WTC11 (cell line): ENCODE measurements around the gene NSF. TPM values are rescaled to one million over a fixed set of nuclear protein-coding genes. Genes with fewer than 3 reads are reported as not detected.
"Not testable (repeated sequence)": the region's sequence is repeated elsewhere in the genome, so short reads cannot be mapped to it uniquely, and the experiment has no call there.

Experiments
- ATAC-seq: fragments of 200-7000 bp; cut with Tn5 transposase; 2 replicates; pipeline ENCODE4 v1.10.0; 2021; ENCODE audit warnings: mild to moderate bottlenecking, moderate library complexity
- CTCF ChIA-PET: fragments of 300-600 bp; sonication (Branson Sonifier 250); formaldehyde crosslinking; loops from one replicate; lab custom pipeline; 2021; ENCODE audit warnings: antibody characterized with exemption; lab: Charles Lee
- POLR2A ChIA-PET: fragments of 350-600 bp; sonication (Branson Sonifier 250); formaldehyde crosslinking; loops from one replicate; lab custom pipeline; 2021; ENCODE audit warnings: antibody characterized with exemption; lab: Charles Lee
- DNase-seq: peaks from one replicate; pipeline ENCODE4 v3.0.0; 2021; ENCODE audit warnings: low spot score
- H3K27ac Mint-ChIP-seq: 2 replicates; pipeline ENCODE4 v1.8.0; 2021; ENCODE audit warnings: mixed read lengths
- H3K27me3 Mint-ChIP-seq: 2 replicates; pipeline ENCODE4 v1.8.0; 2021; ENCODE audit warnings: low read depth, mild to moderate bottlenecking, moderate library complexity, mixed read lengths
- H3K36me3 Mint-ChIP-seq: 2 replicates; pipeline ENCODE4 v1.8.0; 2021; ENCODE audit warnings: mixed read lengths
- H3K4me1 Mint-ChIP-seq: 2 replicates; pipeline ENCODE4 v1.8.0; 2022; ENCODE audit warnings: mixed read lengths
- H3K4me3 Mint-ChIP-seq: 2 replicates; pipeline ENCODE4 v1.8.0; 2021; ENCODE audit warnings: mild to moderate bottlenecking, moderate library complexity, mixed read lengths
- H3K9me3 Mint-ChIP-seq: 2 replicates; pipeline ENCODE4 v1.8.0; 2021; ENCODE audit warnings: mixed read lengths
- total RNA-seq: library from RNA; stranded (reverse); gene quantifications from 3 replicates; pipeline ENCODE4 v1.2.3, GENCODE V29; 2021

The NSF gene
- total RNA-seq, 1 experiment from 2014 or later, result 23.0 TPM

- H3K4me1 Mint-ChIP-seq, H3K27ac Mint-ChIP-seq, H3K27me3 Mint-ChIP-seq, DNase-seq, H3K4me3 Mint-ChIP-seq, CTCF ChIA-PET, ATAC-seq, H3K9me3 Mint-ChIP-seq, POLR2A ChIA-PET, H3K36me3 Mint-ChIP-seq: not testable (repeated sequence)
These were observed 8.0 kb downstream of the NSF start for GRCh38 chr17:46598344-46598931.

DNA sequence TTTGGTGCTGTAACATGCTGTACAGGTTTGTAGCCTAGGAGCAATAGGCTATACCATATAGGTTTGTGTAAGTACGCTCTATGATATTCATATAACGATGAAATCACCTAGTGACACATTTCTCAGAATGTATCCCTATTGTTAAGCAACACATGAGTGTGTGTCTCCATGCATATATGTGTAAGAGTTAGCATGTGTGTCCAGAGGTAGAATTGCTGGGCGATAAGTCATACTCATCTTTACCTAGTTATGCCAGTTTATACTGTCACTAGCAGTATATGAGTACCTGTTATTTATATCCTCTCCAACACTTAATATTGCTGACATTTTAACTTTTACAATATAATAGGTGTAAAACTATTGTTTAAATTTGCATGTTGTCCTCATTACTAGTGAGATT is 10.3 kb downstream of the NSF start:
- DNase-seq, H3K27ac Mint-ChIP-seq, POLR2A ChIA-PET, ATAC-seq, H3K4me1 Mint-ChIP-seq, H3K9me3 Mint-ChIP-seq, H3K27me3 Mint-ChIP-seq, H3K36me3 Mint-ChIP-seq, CTCF ChIA-PET, H3K4me3 Mint-ChIP-seq: not testable (repeated sequence)

- H3K27me3 Mint-ChIP-seq, POLR2A ChIA-PET, ATAC-seq, H3K9me3 Mint-ChIP-seq, H3K36me3 Mint-ChIP-seq, H3K4me3 Mint-ChIP-seq, CTCF ChIA-PET, H3K27ac Mint-ChIP-seq, DNase-seq, H3K4me1 Mint-ChIP-seq: not testable (repeated sequence)
These were observed 12.7 kb downstream of the NSF start for GRCh38 chr17:46603125-46603524.

DNA sequence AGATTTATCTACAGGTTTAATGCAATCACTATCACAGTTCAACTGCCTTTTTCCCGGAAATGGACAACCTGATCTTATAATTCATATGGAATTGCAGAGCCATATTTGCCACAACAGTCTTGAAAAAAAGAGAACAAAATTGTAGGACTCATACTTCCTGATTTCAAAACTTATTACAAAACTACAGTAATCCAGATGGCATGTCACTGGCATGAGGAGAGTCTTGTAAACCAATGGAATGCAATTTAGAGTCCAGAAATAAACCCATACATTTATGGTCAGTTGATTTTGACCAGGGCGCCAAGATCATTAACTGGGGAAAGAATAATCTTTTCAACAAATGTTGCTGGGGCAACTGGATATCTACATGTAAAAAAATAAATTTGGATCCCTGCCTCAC is 20.8 kb downstream of the NSF start:
- DNase-seq, ATAC-seq, POLR2A ChIA-PET, CTCF ChIA-PET, H3K27me3 Mint-ChIP-seq, H3K9me3 Mint-ChIP-seq, H3K4me3 Mint-ChIP-seq, H3K27ac Mint-ChIP-seq, H3K4me1 Mint-ChIP-seq, H3K36me3 Mint-ChIP-seq: not testable (repeated sequence)

DNA sequence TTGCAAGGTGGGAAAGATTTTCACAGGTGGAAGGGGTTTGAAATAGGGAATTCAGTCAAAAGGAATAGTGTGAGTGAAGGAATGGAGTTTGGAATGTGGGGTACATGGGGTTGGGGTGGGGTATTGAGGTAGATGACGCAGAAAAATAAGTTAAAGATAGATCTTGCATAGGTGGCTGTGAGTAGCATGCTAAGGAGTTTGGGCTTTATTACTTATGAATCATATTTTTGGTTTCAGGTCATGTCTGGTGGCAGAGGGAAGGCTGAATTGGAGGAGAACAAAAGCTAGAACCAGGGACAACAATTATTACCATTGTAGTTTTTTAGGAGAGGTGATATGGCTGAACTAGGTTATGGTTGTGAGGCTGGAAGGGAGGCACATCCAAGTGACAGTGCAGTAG is 23.4 kb downstream of the NSF start:
- POLR2A ChIA-PET, H3K4me1 Mint-ChIP-seq, H3K9me3 Mint-ChIP-seq, H3K27ac Mint-ChIP-seq, DNase-seq, CTCF ChIA-PET, H3K4me3 Mint-ChIP-seq, H3K27me3 Mint-ChIP-seq, ATAC-seq, H3K36me3 Mint-ChIP-seq: not testable (repeated sequence)

- POLR2A ChIA-PET, H3K9me3 Mint-ChIP-seq, H3K27me3 Mint-ChIP-seq, H3K4me1 Mint-ChIP-seq, H3K36me3 Mint-ChIP-seq, DNase-seq, H3K27ac Mint-ChIP-seq, H3K4me3 Mint-ChIP-seq, CTCF ChIA-PET, ATAC-seq: not testable (repeated sequence)
These were observed 26.7 kb downstream of the NSF start for GRCh38 chr17:46617121-46617520.

DNA sequence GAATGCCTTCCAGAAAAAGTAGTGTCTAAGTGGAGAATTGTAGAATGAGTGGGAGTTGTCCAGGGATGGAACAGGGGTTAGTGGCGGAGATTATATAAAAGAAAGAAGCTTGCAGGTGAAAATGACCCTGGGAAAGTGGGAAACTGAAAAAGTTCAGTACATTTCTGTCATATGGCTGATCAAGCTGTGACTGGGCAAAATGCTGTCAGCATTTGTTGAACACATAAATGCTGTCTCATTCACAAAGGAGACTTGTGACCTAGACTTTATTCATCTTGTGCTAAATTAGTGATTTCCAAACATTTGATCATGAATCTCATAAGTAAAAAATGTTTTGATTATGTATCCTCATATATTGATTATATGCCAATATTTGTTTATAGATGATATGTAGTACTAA is 28.5 kb downstream of the NSF start:
- H3K36me3 Mint-ChIP-seq, DNase-seq, CTCF ChIA-PET, H3K27me3 Mint-ChIP-seq, H3K4me3 Mint-ChIP-seq, ATAC-seq, H3K27ac Mint-ChIP-seq, H3K9me3 Mint-ChIP-seq, H3K4me1 Mint-ChIP-seq, POLR2A ChIA-PET: not testable (repeated sequence)

- POLR2A ChIA-PET, CTCF ChIA-PET: not testable (repeated sequence)
These were observed 33.3 kb downstream of the NSF start for GRCh38 chr17:46623790-46624189.

DNA sequence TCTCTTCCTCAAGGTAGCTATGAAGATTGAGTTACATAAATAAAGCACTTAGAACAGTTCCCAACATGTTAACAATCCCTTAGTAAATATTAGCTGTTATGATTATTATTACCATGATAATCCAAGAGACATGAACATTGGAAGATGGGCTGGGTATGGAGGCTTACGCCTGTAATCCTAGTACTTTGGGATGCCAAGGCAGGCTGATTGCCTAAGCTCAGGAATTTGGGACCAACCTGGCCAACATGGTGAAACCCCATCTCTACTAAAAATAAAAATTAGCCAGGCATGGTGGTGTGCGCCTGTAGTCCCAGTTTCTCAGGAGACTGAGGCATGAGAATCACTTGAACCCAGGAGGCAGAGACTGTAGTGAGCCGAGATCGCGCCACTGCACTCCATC is 34.3 kb downstream of the NSF start:
- H3K9me3 Mint-ChIP-seq, H3K27me3 Mint-ChIP-seq, H3K36me3 Mint-ChIP-seq, POLR2A ChIA-PET, DNase-seq, H3K27ac Mint-ChIP-seq, H3K4me3 Mint-ChIP-seq, H3K4me1 Mint-ChIP-seq, CTCF ChIA-PET, ATAC-seq: not testable (repeated sequence)

More at GRCh38 chr17:46623790-46624189, 33.3 kb downstream of the NSF start:
- not testable (repeated sequence) for DNase-seq, ATAC-seq, H3K4me3 Mint-ChIP-seq, H3K27ac Mint-ChIP-seq, H3K4me1 Mint-ChIP-seq, H3K9me3 Mint-ChIP-seq, H3K27me3 Mint-ChIP-seq, H3K36me3 Mint-ChIP-seq

GRCh38 chr17:46627452-46627851 is 37.0 kb downstream of the NSF start:
- H3K36me3 Mint-ChIP-seq, CTCF ChIA-PET, H3K9me3 Mint-ChIP-seq, POLR2A ChIA-PET, H3K4me3 Mint-ChIP-seq, H3K27me3 Mint-ChIP-seq, DNase-seq, H3K4me1 Mint-ChIP-seq, H3K27ac Mint-ChIP-seq: not testable (repeated sequence)
- ATAC-seq, result peak; percentile 98

DNA sequence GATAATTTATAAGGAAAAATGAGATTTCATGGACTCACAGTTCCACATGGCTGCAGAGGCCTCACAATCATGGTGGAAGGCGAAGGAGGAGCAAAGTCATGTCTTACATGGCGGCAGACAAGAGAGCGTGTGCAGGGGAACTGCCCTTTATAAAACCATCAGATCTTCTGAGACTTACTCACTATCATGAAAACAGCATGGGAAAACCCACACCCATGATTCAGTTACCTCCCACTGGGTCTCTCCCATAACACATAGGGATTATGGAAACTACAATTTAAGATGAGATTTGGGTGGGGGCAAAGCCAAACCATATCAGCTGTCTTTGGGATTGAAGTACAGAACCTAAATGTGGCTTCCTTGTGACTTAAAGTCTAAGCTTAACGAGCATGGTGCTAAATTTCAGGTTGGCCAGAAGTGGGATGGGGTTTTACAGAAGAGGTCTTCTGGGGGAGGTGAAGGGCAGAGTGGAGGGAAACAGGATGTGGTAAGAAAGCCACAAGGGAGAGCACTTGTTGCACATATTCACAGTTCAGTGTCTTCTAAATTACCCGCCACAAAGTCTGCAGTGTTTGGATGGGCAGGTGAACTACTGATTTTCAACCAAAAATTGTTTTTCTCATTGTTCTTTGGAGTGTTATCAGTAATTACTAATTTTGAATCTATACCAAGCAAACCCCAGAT is 38.4 kb downstream of the NSF start:
- H3K9me3 Mint-ChIP-seq, POLR2A ChIA-PET, H3K27ac Mint-ChIP-seq, DNase-seq, H3K4me1 Mint-ChIP-seq, H3K36me3 Mint-ChIP-seq, CTCF ChIA-PET, H3K4me3 Mint-ChIP-seq, H3K27me3 Mint-ChIP-seq, ATAC-seq: not testable (repeated sequence)

DNA sequence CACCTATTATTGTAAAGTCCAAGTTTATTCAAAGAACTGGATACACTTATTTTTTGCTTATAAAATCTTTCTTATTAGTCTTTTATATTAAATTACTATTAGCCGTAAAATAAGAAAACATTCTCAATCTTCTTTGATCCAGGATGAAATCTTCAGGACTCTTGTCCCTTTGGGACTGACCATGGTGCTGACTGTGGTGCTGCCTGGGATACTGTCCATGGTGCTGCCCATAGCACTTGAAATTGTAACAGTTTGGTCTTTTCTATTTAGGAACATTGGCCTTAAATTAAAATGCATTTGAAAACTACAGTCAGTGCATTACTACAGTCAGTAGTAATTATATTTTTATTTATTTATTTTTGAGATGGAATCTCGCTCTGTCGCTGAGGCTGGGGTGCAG is 41.7 kb downstream of the NSF start:
- H3K4me3 Mint-ChIP-seq, H3K36me3 Mint-ChIP-seq, CTCF ChIA-PET, POLR2A ChIA-PET, DNase-seq, H3K27ac Mint-ChIP-seq, H3K27me3 Mint-ChIP-seq, H3K9me3 Mint-ChIP-seq, H3K4me1 Mint-ChIP-seq, ATAC-seq: not testable (repeated sequence)

DNA sequence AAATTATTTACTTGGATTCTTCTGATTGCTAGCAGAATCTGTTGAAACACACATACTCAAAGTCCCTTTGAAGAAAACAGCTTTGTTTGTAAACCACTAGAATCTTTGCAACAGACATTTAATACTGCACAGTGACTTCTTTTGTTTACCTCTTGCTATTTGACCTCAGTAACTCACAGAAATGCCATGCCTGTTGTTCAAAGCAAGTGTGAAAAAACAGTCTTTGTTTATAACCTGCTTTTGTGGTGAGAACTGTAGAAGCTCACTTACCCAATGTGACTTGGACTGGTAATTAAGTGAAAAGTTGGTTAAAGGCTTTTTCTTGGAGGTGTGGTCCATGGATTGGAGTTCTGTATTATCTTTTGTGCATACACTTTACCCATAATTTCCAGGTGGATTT is 44.4 kb downstream of the NSF start:
- CTCF ChIA-PET, H3K4me3 Mint-ChIP-seq, H3K36me3 Mint-ChIP-seq: not testable (repeated sequence)

More for the DNA sequence above, 44.4 kb downstream of the NSF start:
- POLR2A ChIA-PET, H3K27ac Mint-ChIP-seq, DNase-seq, H3K9me3 Mint-ChIP-seq, H3K27me3 Mint-ChIP-seq, ATAC-seq, H3K4me1 Mint-ChIP-seq: not testable (repeated sequence)
